Measurements from ENCODE around the gene UMAD1. TPM values are rescaled to one million over a fixed set of nuclear protein-coding genes. Genes with fewer than 3 reads are reported as not detected.

Gene UMAD1
- total RNA-seq, 1 donor from 2014 or later = 21.6 TPM

GRCh38 chr7:7862393-7862792, 221.8 kb downstream of the UMAD1 start:
- ATAC-seq = no peak
- no peaks in the 10 kb centered on the region for H3K9me3 ChIP-seq
- H3K36me3 ChIP-seq = no peaks in the 10 kb centered on the region
- peaks cover under 1% of the 10 kb centered on the region for H3K4me1 ChIP-seq
- TF ChIP-seq, protein P1, sequence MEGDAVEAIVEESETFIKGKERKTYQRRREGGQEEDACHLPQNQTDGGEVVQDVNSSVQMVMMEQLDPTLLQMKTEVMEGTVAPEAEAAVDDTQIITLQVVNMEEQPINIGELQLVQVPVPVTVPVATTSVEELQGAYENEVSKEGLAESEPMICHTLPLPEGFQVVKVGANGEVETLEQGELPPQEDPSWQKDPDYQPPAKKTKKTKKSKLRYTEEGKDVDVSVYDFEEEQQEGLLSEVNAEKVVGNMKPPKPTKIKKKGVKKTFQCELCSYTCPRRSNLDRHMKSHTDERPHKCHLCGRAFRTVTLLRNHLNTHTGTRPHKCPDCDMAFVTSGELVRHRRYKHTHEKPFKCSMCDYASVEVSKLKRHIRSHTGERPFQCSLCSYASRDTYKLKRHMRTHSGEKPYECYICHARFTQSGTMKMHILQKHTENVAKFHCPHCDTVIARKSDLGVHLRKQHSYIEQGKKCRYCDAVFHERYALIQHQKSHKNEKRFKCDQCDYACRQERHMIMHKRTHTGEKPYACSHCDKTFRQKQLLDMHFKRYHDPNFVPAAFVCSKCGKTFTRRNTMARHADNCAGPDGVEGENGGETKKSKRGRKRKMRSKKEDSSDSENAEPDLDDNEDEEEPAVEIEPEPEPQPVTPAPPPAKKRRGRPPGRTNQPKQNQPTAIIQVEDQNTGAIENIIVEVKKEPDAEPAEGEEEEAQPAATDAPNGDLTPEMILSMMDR (IDR thresholded peaks at IDR 0.05) = no peak
- intact Hi-C loops (cut with DNase I) = no loop called here
- no peak overlapping the region for H3K27ac ChIP-seq
- no peaks in the 10 kb centered on the region for H3K27me3 ChIP-seq (ENCODE audit: low read depth)
- DNase-seq = no peak
- H3K4me3 ChIP-seq = no peak overlapping the region

DNA sequence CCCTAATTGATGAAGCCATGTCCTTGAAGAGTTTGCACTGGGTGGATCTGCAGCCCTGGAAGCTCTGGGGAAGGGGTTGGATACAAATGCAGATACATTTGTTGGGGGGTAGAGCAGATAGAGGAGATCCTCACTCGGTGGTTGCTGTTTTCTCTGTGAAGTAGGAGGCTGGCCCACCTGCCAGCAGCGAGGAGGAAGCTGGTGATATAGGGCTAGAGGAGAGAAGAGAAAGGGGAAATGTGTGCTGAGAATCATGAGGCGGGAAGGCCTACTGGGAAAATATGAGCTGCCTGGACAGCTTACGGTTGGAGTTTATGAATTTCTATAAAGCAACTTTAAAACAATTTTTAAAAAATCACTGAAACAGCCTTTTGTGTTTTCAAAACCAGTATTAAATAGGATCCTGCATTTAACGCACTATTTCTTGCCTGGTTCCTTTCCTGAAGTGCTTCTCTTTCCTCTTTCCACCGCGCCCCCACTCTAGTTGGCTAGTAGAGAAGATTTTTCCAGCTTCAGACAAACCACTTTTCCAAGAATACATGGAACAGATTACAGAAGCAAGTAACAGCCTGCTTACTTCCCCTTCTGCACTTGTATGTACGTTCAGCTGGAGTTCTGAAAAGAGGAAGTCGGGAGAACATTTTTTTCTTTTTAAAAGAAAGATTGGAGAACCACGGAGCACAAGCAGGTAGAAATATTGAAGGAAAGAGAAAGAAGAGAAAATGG, 227.5 kb downstream of the UMAD1 start:
- Histone ChIP-seq H3K27ac (peak overlapping the region; percentile 34), H3K36me3 (no peaks in the 10 kb centered on the region), H3K9me3 (no peaks in the 10 kb centered on the region), H3K4me1 (peaks cover 15% of the 10 kb centered on the region), H3K4me3 (no peak overlapping the region), H3K27me3 (ENCODE audit: low read depth) (no peaks in the 10 kb centered on the region)
- TF ChIP-seq, protein P1 (IDR thresholded peaks at IDR 0.05) = no peak
- intact Hi-C loops (cut with DNase I) = no loop called here
- DNase-seq (no peak), ATAC-seq (peak; percentile 56 to 71)

DNA sequence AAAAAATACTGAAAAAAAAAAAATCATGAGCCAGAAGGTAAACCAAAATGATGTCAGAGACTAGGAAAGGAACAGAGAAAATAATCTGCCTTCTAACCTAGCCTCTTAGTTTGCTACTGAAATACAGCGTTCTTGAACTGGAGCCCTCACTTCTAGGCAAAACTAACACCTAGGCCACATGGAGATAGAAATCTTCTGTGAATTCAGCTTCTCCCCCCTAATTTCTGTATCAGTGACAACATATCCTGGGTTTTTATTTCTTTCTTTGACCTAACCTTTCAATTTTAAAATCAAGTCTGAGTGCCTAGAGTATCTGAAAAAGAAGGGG, 228.0 kb downstream of the UMAD1 start:
- no peak overlapping the region for H3K4me3 ChIP-seq
- no peak overlapping the region for H3K27ac ChIP-seq
- intact Hi-C loops (cut with DNase I) = no loop called here
- H3K4me1 ChIP-seq = peaks cover 15% of the 10 kb centered on the region
- DNase-seq (no peak), ATAC-seq (peak in 1 of 2 donors; percentile 17)
- no peaks in the 10 kb centered on the region for H3K36me3 ChIP-seq
- no peaks in the 10 kb centered on the region for H3K27me3 ChIP-seq (ENCODE audit: low read depth)
- TF ChIP-seq, protein P1 (IDR thresholded peaks at IDR 0.05) = no peak
- no peaks in the 10 kb centered on the region for H3K9me3 ChIP-seq

DNA sequence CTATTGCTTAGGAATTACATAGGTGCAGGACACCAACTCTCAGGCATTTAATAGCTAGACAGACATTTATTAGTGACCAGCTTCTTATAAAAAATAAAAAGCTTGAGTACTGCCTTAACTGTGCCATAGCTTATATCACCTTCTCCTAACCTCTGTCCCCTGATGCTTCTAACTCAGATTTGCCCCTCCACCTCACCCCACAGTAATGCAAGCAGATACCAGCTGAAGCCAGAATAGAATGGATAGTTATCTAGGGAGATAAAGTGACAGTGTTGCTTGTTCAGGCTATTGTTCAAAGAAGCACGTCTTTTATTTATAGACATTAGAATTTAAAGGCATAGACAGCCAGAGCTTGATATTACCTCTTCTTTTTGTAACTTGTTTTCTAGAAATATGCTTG, 228.5 kb downstream of the UMAD1 start:
- TF ChIP-seq, protein P1 (IDR thresholded peaks at IDR 0.05) = no peak
- Histone ChIP-seq H3K36me3 (no peaks in the 10 kb centered on the region), H3K27me3 (ENCODE audit: low read depth) (no peaks in the 10 kb centered on the region), H3K9me3 (no peaks in the 10 kb centered on the region), H3K4me3 (no peak overlapping the region), H3K4me1 (peaks cover 15% of the 10 kb centered on the region), H3K27ac (no peak overlapping the region)
- ATAC-seq (peak; percentile 11 to 32), DNase-seq (no peak)
- intact Hi-C loops (cut with DNase I) = no loop called here

DNA sequence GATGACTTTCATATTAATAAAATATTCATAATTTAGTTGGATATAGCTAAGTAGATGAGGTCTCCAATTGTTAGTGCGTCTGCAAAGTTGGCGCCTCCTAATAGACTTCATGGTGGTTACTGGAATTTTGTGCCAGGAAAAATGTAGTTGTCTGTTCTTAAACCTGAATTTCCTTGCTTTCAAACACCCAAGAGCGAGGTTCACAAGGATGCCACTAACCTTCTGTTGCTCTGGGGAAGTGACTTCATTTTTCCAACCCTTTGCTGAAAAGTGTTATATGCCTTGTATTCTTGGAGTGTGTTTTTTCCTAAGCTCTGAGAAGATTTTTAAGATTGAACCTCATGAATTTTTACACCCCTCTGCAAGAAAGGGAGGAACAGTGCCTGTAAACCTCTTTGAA, 229.1 kb downstream of the UMAD1 start:
- no peak overlapping the region for H3K4me3 ChIP-seq
- peaks cover 15% of the 10 kb centered on the region for H3K4me1 ChIP-seq
- intact Hi-C loops (cut with DNase I) = no loop called here
- H3K9me3 ChIP-seq = no peaks in the 10 kb centered on the region
- no peaks in the 10 kb centered on the region for H3K27me3 ChIP-seq (ENCODE audit: low read depth)
- no peak overlapping the region for H3K27ac ChIP-seq
- DNase-seq (no peak), ATAC-seq (no peak)
- TF ChIP-seq, protein P1 (IDR thresholded peaks at IDR 0.05) = no peak
- H3K36me3 ChIP-seq = no peaks in the 10 kb centered on the region
